LNCaP clone FGC (cell line): ENCODE data around the gene SCUBE2.

Experiments
- DNase-seq: peaks from one replicate; pipeline ENCODE4 v3.0.0-alpha.2; 2011; ENCODE audit warnings: low read depth
- H3K4me3 ChIP-seq: 2 replicates; pipeline ENCODE4 v1.5.1; 2011; ENCODE audit warnings: mild to moderate bottlenecking, low read depth, low read length, control low read depth
- CTCF ChIP-seq: IDR thresholded peaks from 2 replicates; pipeline ENCODE4 v1.5.1; 2012; ENCODE audit warnings: mild to moderate bottlenecking; ENCODE audit not compliant: control insufficient read depth, insufficient read depth; ENCODE audit errors: extremely low read depth

SCUBE2 gene

GRCh38 chr11:9042488-9042887 is 48.9 kb downstream of the SCUBE2 start:
- no peak for DNase-seq
- TF ChIP-seq CTCF = no peak

GRCh38 chr11:9041747-9042146 is 49.7 kb downstream of the SCUBE2 start:
- no peak for TF ChIP-seq CTCF
- no peak overlapping the region for H3K4me3 ChIP-seq
- DNase-seq = no peak

More at GRCh38 chr11:9042488-9042887, 48.9 kb downstream of the SCUBE2 start:
- H3K4me3 ChIP-seq = no peak overlapping the region

GRCh38 chr11:9040410-9040809 is 51.0 kb downstream of the SCUBE2 start:
- TF ChIP-seq CTCF = no peak
- H3K4me3 ChIP-seq = no peak overlapping the region
- DNase-seq = no peak

- TF ChIP-seq CTCF = no peak
Observed at GRCh38 chr11:9039863-9040262, 51.5 kb downstream of the SCUBE2 start.

GRCh38 chr11:9039198-9039597 is 52.2 kb downstream of the SCUBE2 start:
- DNase-seq = no peak
- TF ChIP-seq CTCF = no peak
- H3K4me3 ChIP-seq = no peak overlapping the region

More at GRCh38 chr11:9039863-9040262, 51.5 kb downstream of the SCUBE2 start:
- DNase-seq = no peak
- H3K4me3 ChIP-seq = no peak overlapping the region

- no peak overlapping the region for H3K4me3 ChIP-seq
- TF ChIP-seq CTCF = no peak
- DNase-seq = no peak
Observed at GRCh38 chr11:9038541-9038940, 52.9 kb downstream of the SCUBE2 start.

GRCh38 chr11:9037963-9038362 is 53.4 kb downstream of the SCUBE2 start:
- H3K4me3 ChIP-seq = no peak overlapping the region
- DNase-seq = no peak
- TF ChIP-seq CTCF = no peak
